Pancreas (tissue), 10 donors: ENCODE measurements around the gene GSE1. TPM values are rescaled to one million over a fixed set of nuclear protein-coding genes. Genes with fewer than 3 reads are reported as not detected.
A peak's percentile ranks its signal among the peaks of the same experiment; 100 is the strongest.

Experiments used
- ATAC-seq, 4 donors: fragments of 200-7000 bp; cut with Tn5 transposase; one replicate each; pipeline versions ENCODE4 v1.8.0 to v1.9.1; 2020; ENCODE audit warnings: mild to moderate bottlenecking in 4 of 4, moderate library complexity in 4 of 4
- DNase-seq, 6 donors: peaks; one replicate each; pipeline ENCODE4 v3.0.0-alpha.2; 2020
- FAIRE-seq: peaks from 2 replicates; lab custom pipeline; 2012; peaks lifted over from hg19 to GRCh38; lab: Jason Lieb, UNC
- H3K27ac ChIP-seq, 4 donors: fragments of 200-600 bp; sonication (generic); 1 replicate in 3 of 4; 2 replicates in 1 of 4; pipeline versions ENCODE4 v1.5.0 to v1.8.0; 2020
- H3K27me3 ChIP-seq, 4 donors: fragments of 200-600 bp; one replicate each; pipeline ENCODE4 v1.8.0; 2021
- H3K36me3 ChIP-seq, 3 donors: fragments of 200-600 bp; sonication (generic) in 1 of 3; one replicate each; pipeline versions ENCODE4 v1.5.0 to v1.8.0; 2020 to 2021
- H3K4me1 ChIP-seq, 3 donors: fragments of 200-600 bp; one replicate each; pipeline ENCODE4 v1.8.0; 2021
- H3K4me3 ChIP-seq, 4 donors: fragments of 200-600 bp; sonication (generic) in 2 of 4; one replicate each; pipeline versions ENCODE4 v1.5.0 to v1.8.0; 2020 to 2021
- H3K9me3 ChIP-seq, 4 donors: fragments of 200-600 bp; one replicate each; pipeline ENCODE4 v1.8.0; 2021
- CTCF ChIP-seq, 4 donors: fragments of 200-600 bp; sonication (generic) in 3 of 4; IDR thresholded peaks; one replicate each; pipeline versions ENCODE4 v1.5.0 to v1.8.0; 2021; ENCODE audit warnings: antibody characterized with exemption in 4 of 4
- WGBS, 2 donors: extraction: QIAGEN DNeasy Blood & Tissue Kit; methylation state at CpG; one replicate each; pipeline ENCODE4 v1.1.7; 2013; 5-methylcytosine and 5-hydroxymethylcytosine counted together
- intact Hi-C, 3 donors: fragments of 100-400 bp; cut with DNase I; formaldehyde crosslinking; loops; one replicate each; pipeline versions ENCODE4 v1.11.1 to v1.14.2; 2022
- polyA plus RNA-seq, 2 donors: library from polyadenylated mRNA; stranded (reverse); fragments of 200-250 nt; gene quantifications; one replicate each; pipeline ENCODE4 v1.2.3, GENCODE V29; 2013
- total RNA-seq, 6 donors: library from RNA; stranded (reverse); fragmentation: NEBNext Ultra II Directional in 4 of 6; extraction: Animal tissue kit (Norgen Biotek cat#: 25700) in 4 of 6; gene quantifications; one replicate each; pipeline versions ENCODE4 v1.2.1 to v1.2.4, GENCODE V29; 2021 to 2023
- donor health status: healthy with polysubstance abuse.
- donor health status: DM: no; HTN: no; CAD: no; lungs with moderate emphysema.
- donor health status: DM: no; HTN: no; CAD: no.
- donor health status: control.
- donor health status: control.
- donor health status: Bipolar disorder and iron deficiency.
- donor health status: DM: yes; HTN: yes; CAD: no.
- donor health status: DM: no; HTN: no; CAD: no.
- donor health status: DM: no; HTN: no; CAD: no.
- donor health status: DM: yes; HTN: yes; CAD: no.

Gene GSE1
- total and polyA plus RNA-seq, 8 donors = 32.0 to 61.5 (median 41.9) TPM

- ATAC-seq (no peak), DNase-seq (peak in 2 of 6 donors; percentile 46 to 79), FAIRE-seq (no peak)
- no peak overlapping the region for H3K27ac ChIP-seq
- TF ChIP-seq CTCF (IDR thresholded peaks at IDR 0.05) = no peak
- H3K27me3 ChIP-seq = no peaks in the 10 kb centered on the region
- H3K9me3 ChIP-seq = no peaks in the 10 kb centered on the region
- H3K36me3 ChIP-seq = peaks cover 4 to 68% (median 46%) of the 10 kb centered on the region in 3 donors
- intact Hi-C loops = loop anchor here in 1 of 3 donors (5.0 kb wide), 1 partner anchor 68 kb away; no protein-coding TSS in a partner anchor
- no peak overlapping the region for H3K4me3 ChIP-seq
- WGBS, 2 donors = 91 to 94% methylated on average over 41 of the region's 41 CpGs
- peaks cover 0 to 3% (median 0%) of the 10 kb centered on the region in 3 donors for H3K4me1 ChIP-seq
Observed at GRCh38 chr16:85654251-85655095, 41.4 kb downstream of the GSE1 start.

GRCh38 chr16:85655216-85656129, 42.4 kb downstream of the GSE1 start:
- H3K27ac ChIP-seq = no peak overlapping the region
- FAIRE-seq = no peak
- no peaks in the 10 kb centered on the region for H3K27me3 ChIP-seq
- peaks cover 0 to 3% (median 0%) of the 10 kb centered on the region in 3 donors for H3K4me1 ChIP-seq
- H3K36me3 ChIP-seq = peaks cover 4 to 62% (median 46%) of the 10 kb centered on the region in 3 donors
- WGBS, 2 donors = 91 to 93% methylated on average over 35 of the region's 35 CpGs
- TF ChIP-seq CTCF (IDR thresholded peaks at IDR 0.05) = no peak
- H3K9me3 ChIP-seq = no peaks in the 10 kb centered on the region
- DNase-seq = peak in 2 of 6 donors; percentile 28 to 74
- intact Hi-C loops = loop anchor here in 1 of 3 donors (5.0 kb wide), 1 partner anchor 67 kb away; no protein-coding TSS in a partner anchor
- no peak for ATAC-seq
- H3K4me3 ChIP-seq = no peak overlapping the region

DNA sequence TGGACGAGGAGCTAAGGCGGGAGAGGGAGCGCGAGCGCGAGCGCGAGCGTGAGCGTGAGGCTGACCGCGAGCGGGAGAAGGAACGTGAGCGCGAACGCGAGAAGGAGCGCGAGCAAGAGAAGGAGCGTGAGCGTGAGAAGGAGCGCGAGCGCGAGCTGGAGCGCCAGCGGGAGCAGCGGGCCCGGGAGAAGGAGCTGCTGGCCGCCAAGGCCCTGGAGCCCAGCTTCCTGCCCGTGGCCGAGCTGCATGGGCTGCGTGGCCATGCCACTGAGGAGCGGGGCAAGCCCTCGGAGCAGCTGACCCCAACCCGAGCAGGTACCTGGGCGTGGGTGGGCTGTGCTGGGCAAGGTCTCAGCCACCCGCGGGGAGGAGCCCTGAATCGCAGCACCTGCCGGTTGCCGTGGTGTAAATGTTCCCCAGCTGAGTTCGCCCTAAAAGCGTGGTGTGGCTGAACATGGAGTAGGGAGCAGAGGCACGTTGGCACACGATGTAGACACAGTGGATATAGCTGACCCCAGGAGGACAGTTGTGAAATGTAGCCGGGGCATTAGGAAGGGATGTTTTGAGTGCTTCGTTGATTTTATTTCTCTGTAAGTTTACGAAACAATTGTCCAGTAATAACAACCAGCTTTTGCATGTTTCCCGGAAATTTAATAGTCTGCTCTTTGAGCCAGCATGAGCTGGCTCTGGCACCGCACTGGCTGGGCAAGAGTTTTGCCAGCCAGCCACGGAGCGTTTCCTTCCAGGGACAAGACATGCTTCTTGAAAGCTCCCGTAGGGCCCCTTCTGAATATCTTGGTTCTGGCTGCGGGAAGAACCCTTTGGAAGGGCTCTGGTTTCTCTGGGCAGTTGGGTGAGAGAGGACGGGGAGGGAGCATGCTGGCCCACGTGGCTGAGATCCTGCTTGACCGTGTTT, 43.5 kb downstream of the GSE1 start:
- no peak overlapping the region for H3K27ac ChIP-seq
- TF ChIP-seq CTCF (IDR thresholded peaks at IDR 0.05) = no peak
- no peak overlapping the region for H3K4me3 ChIP-seq
- FAIRE-seq (no peak), ATAC-seq (no peak), DNase-seq (peak in 3 of 6 donors; percentile 24 to 71 (median 36))
- 94 to 95% methylated on average over 59 of the region's 59 CpGs for WGBS, 2 donors
- peaks cover 4 to 73% (median 55%) of the 10 kb centered on the region in 3 donors for H3K36me3 ChIP-seq
- peaks cover 0 to 3% (median 0%) of the 10 kb centered on the region in 3 donors for H3K4me1 ChIP-seq
- no peaks in the 10 kb centered on the region for H3K9me3 ChIP-seq
- H3K27me3 ChIP-seq = no peaks in the 10 kb centered on the region
- intact Hi-C loops = loop anchor here in 1 of 3 donors (5.0 kb wide), 1 partner anchor 66 kb away; no protein-coding TSS in a partner anchor

DNA sequence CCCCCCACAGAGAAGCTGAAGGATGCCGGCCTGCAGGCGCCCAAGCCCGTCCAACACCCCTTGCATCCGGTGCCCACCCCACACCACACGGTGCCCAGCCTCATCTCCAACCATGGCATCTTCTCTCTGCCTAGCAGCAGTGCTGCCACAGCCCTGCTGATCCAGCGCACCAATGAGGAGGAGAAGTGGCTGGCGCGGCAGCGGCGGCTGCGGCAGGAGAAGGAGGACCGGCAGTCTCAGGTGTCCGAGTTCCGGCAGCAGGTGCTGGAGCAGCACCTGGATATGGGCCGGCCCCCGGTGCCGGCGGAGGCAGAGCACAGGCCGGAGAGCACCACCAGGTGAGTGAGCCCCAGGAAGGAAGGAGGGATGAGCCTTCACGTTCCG, 44.1 kb downstream of the GSE1 start:
- Histone ChIP-seq H3K36me3 (peaks cover 8 to 80% (median 56%) of the 10 kb centered on the region in 3 donors), H3K4me1 (no peaks in the 10 kb centered on the region), H3K27me3 (no peaks in the 10 kb centered on the region), H3K9me3 (no peaks in the 10 kb centered on the region), H3K4me3 (no peak overlapping the region), H3K27ac (no peak overlapping the region)
- 92 to 94% methylated on average over 19 to 21 of the region's 21 CpGs for WGBS, 2 donors
- no peak for FAIRE-seq
- intact Hi-C loops = loop anchor here in 1 of 3 donors (5.0 kb wide), 1 partner anchor 65 kb away; no protein-coding TSS in a partner anchor
- TF ChIP-seq CTCF (IDR thresholded peaks at IDR 0.05) = no peak
- peak in 3 of 6 donors; percentile 21 to 67 (median 42) for DNase-seq
- no peak for ATAC-seq
